Smooth muscle cell (in vitro differentiated cells): Measurements from ENCODE around the gene CLEC2D. TPM values are rescaled to one million over a fixed set of nuclear protein-coding genes. Genes with fewer than 3 reads are reported as not detected.

Source experiments
- DNase-seq: peaks from one replicate; lab custom pipeline; 2025; ENCODE audit not compliant: unreplicated experiment; lab: John Stamatoyannopoulos, UW
- H2AFZ ChIP-seq: fragments of 200-600 bp; sonication (generic); 2 replicates; pipeline ENCODE4 v1.6.0; 2016; ENCODE audit warnings: antibody characterized with exemption, low read depth, mild to moderate bottlenecking
- H3F3A ChIP-seq: fragments of 200-600 bp; sonication (generic); 2 replicates; pipeline ENCODE4 v1.6.0; 2017; ENCODE audit warnings: antibody characterized with exemption, low read depth
- H3K27ac ChIP-seq: fragments of 200-600 bp; sonication (generic); 2 replicates; pipeline ENCODE4 v1.5.1; 2016; ENCODE audit warnings: low read depth, mild to moderate bottlenecking
- H3K27me3 ChIP-seq: fragments of 200-600 bp; sonication (generic); 2 replicates; pipeline ENCODE4 v1.6.1; 2016; ENCODE audit warnings: low read depth, mild to moderate bottlenecking
- H3K36me3 ChIP-seq: fragments of 200-600 bp; sonication (generic); 2 replicates; pipeline ENCODE4 v1.5.1; 2016; ENCODE audit warnings: low read depth
- H3K4me1 ChIP-seq: fragments of 200-600 bp; sonication (generic); 2 replicates; pipeline ENCODE4 v1.5.1; 2016; ENCODE audit warnings: low read depth
- H3K4me2 ChIP-seq: fragments of 200-600 bp; sonication (generic); 2 replicates; pipeline ENCODE4 v1.6.0; 2016; ENCODE audit warnings: mild to moderate bottlenecking
- H3K4me3 ChIP-seq: fragments of 200-600 bp; sonication (generic); 2 replicates; pipeline ENCODE4 v1.5.1; 2016; ENCODE audit warnings: mild to moderate bottlenecking
- H3K79me2 ChIP-seq: fragments of 200-600 bp; sonication (generic); 2 replicates; pipeline ENCODE4 v1.6.0; 2016; ENCODE audit warnings: low read depth, mild to moderate bottlenecking
- H3K9ac ChIP-seq: fragments of 200-600 bp; sonication (generic); 2 replicates; pipeline ENCODE4 v1.6.0; 2016; ENCODE audit warnings: low read depth
- H3K9me3 ChIP-seq: fragments of 200-600 bp; sonication (generic); replicated peaks from 2 replicates; pipeline ENCODE4 v1.5.1; 2016; ENCODE audit warnings: low read depth
- H4K20me1 ChIP-seq: fragments of 200-600 bp; sonication (generic); 2 replicates; pipeline ENCODE4 v1.6.0; 2016; ENCODE audit warnings: low read depth
- WGBS: methylation state at CpG from one replicate; pipeline ENCODE4 v1.1.7; 2016; ENCODE audit warnings: low lambda C conversion rate; 5-methylcytosine and 5-hydroxymethylcytosine counted together
- polyA plus RNA-seq: library from polyadenylated mRNA; unstranded; fragments of >200 nt; fragmentation: Nextera tagmentation; extraction: Ambion mirVana; gene quantifications from 2 replicates; pipeline ENCODE4 v1.2.1, GENCODE V29; 2016
- total RNA-seq: library from RNA; depleted of rRNA; stranded (reverse); fragments of >200 nt; gene quantifications from 2 replicates; pipeline ENCODE4 v1.2.3, GENCODE V29; 2014
- TF ChIP-seq, protein P1 (sequence below): fragments of 200-600 bp; sonication (generic); IDR thresholded peaks from 2 replicates; pipeline ENCODE4 v1.5.1; 2017; ENCODE audit warnings: borderline replicate concordance, mild to moderate bottlenecking, antibody characterized with exemption; ENCODE audit not compliant: insufficient read depth, poor library complexity, severe bottlenecking

CLEC2D gene
- total and polyA plus RNA-seq, 2 experiments from 2014 or later = 2.2 to 5.8 TPM

- Histone ChIP-seq H3K27me3 (no peaks in the 10 kb centered on the region), H3F3A (no peaks in the 10 kb centered on the region), H3K4me1 (no peaks in the 10 kb centered on the region), H2AFZ (no peak overlapping the region), H3K4me3 (no peak overlapping the region), H3K36me3 (peaks cover 19% of the 10 kb centered on the region), H3K9ac (no peak overlapping the region), H3K9me3 (no peaks in the 10 kb centered on the region), H3K79me2 (no peaks in the 10 kb centered on the region), H3K27ac (no peak overlapping the region), H4K20me1 (no peaks in the 10 kb centered on the region), H3K4me2 (no peak overlapping the region)
- TF ChIP-seq, protein P1, sequence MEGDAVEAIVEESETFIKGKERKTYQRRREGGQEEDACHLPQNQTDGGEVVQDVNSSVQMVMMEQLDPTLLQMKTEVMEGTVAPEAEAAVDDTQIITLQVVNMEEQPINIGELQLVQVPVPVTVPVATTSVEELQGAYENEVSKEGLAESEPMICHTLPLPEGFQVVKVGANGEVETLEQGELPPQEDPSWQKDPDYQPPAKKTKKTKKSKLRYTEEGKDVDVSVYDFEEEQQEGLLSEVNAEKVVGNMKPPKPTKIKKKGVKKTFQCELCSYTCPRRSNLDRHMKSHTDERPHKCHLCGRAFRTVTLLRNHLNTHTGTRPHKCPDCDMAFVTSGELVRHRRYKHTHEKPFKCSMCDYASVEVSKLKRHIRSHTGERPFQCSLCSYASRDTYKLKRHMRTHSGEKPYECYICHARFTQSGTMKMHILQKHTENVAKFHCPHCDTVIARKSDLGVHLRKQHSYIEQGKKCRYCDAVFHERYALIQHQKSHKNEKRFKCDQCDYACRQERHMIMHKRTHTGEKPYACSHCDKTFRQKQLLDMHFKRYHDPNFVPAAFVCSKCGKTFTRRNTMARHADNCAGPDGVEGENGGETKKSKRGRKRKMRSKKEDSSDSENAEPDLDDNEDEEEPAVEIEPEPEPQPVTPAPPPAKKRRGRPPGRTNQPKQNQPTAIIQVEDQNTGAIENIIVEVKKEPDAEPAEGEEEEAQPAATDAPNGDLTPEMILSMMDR = no peak
- no peak for DNase-seq
Observed at GRCh38 chr12:9697619-9698018, 28.1 kb downstream of the CLEC2D start.

DNA sequence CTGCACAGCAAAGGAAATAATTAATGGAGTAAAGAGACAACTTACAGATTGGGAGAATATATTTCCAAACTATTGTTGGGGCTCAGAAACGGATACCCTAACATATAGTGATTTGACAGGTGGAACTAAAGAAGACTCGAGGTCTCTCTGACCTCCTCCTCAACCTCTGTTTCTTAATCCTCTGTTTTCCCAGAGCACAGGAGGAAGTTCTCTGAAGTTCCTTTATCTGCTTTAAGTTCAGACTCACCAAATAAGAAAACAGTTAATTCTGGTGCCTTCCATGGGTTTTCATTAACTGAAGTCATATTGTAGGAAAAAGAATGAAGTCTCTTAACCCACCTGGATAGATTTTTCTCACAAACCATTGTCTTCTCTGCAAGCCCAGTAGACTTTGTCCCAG, 29.2 kb downstream of the CLEC2D start:
- H3K79me2 ChIP-seq = no peaks in the 10 kb centered on the region
- 94% methylated on average over 2 of the region's 2 CpGs for WGBS
- no peak overlapping the region for H3K27ac ChIP-seq
- no peak overlapping the region for H3K4me3 ChIP-seq
- H2AFZ ChIP-seq = no peak overlapping the region
- H3K9ac ChIP-seq = no peak overlapping the region
- H3K36me3 ChIP-seq = peaks cover 10% of the 10 kb centered on the region
- no peak overlapping the region for H3K4me2 ChIP-seq
- H3F3A ChIP-seq = no peaks in the 10 kb centered on the region
- H3K4me1 ChIP-seq = no peaks in the 10 kb centered on the region
- H4K20me1 ChIP-seq = no peaks in the 10 kb centered on the region
- TF ChIP-seq, protein P1 = no peak
- no peaks in the 10 kb centered on the region for H3K9me3 ChIP-seq
- no peaks in the 10 kb centered on the region for H3K27me3 ChIP-seq
- no peak for DNase-seq

DNA sequence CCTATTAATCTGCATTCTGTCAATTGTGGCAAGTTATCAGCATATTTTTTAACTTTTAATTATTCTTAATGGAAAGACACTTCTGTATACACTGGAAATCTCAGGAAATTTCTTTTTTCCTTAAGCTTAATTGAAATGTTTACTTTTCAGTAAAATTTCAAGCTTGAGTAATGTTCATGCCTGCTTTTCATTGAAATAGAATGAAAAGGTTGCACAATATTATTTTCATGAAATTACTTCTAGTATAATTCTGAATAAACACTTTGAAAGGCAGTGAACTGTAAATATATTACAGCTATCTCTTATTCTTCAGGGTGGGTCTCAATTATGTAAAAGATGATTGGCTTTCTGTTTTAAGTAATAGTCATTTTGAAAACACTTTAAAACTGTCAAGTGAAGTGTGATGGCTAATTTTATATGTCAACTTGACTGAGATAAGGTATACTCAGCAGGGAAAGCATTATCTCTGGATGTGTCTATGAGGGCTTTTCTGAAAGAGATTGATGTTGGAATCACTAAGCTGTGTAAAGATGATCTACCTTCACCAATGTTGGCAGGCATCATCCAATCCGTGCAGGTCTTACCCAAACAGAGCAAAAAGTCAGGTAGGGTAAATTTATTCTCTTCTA, 29.9 kb downstream of the CLEC2D start:
- H3K4me2 ChIP-seq = no peak overlapping the region
- no peak overlapping the region for H2AFZ ChIP-seq
- no peaks in the 10 kb centered on the region for H3F3A ChIP-seq
- H3K9ac ChIP-seq = no peak overlapping the region
- WGBS = 88% methylated on average over 1 of the region's 1 CpG
- no peaks in the 10 kb centered on the region for H3K4me1 ChIP-seq
- no peak overlapping the region for H3K4me3 ChIP-seq
- H3K27me3 ChIP-seq = no peaks in the 10 kb centered on the region
- no peak for DNase-seq
- TF ChIP-seq, protein P1 = no peak
- H3K79me2 ChIP-seq = no peaks in the 10 kb centered on the region
- no peaks in the 10 kb centered on the region for H4K20me1 ChIP-seq
- no peaks in the 10 kb centered on the region for H3K9me3 ChIP-seq
- H3K27ac ChIP-seq = no peak overlapping the region
- peaks cover 8% of the 10 kb centered on the region for H3K36me3 ChIP-seq
